ENCODE measurements around the gene NOTCH1. TPM values are rescaled to one million over a fixed set of nuclear protein-coding genes. Genes with fewer than 3 reads are reported as not detected.

NOTCH1 gene
- total RNA-seq, 4 donors from 2014 or later = 71.0 to 160 (median 114) TPM

DNA sequence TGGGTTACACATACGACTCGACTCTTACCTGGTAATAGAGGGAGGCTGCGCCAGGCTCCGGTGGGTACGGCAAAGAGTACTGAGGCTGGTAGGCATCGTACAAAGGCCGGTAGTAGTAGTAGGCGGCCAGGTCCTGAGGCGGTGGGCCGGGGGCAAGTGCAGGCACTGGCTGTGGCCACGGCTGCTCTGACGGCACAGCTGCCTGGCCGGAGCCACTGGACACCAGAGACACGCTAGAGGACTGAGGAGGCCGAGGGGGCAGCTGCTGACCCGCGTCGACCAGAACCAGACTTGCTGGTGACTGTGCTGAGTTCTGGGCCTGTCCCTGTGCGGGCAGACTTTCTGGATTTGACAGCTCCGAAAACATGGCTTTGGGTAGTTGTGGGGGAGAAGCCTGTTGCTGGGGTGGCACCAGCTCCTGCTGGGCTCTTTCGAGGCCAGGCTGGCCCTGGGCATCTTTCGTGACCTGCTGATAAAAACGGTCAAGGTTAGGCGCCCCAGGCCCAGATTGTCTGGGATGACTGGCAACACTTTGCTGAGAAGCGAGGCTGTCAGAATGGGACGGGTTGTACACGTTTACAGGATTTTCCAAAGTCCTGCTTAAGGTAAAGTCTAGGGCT is 71.7 kb downstream of the NOTCH1 start:
- no peaks in the 10 kb centered on the region for H3K9me3 ChIP-seq
- no peaks in the 10 kb centered on the region for H3K27me3 ChIP-seq
- no peak for DNase-seq (ENCODE audit: low spot score in 2 of 2)
- no peak overlapping the region for H3K27ac ChIP-seq
- 96% methylated on average over 10 of the region's 27 CpGs for WGBS
- no peaks in the 10 kb centered on the region for H3K4me1 ChIP-seq
- H3K4me3 ChIP-seq = no peak overlapping the region
- TF ChIP-seq EP300 (IDR thresholded peaks at IDR 0.05) (no peak), POLR2AphosphoS5 (IDR thresholded peaks at IDR 0.05) (no peak)
- H3K36me3 ChIP-seq = peaks cover 90% of the 10 kb centered on the region

DNA sequence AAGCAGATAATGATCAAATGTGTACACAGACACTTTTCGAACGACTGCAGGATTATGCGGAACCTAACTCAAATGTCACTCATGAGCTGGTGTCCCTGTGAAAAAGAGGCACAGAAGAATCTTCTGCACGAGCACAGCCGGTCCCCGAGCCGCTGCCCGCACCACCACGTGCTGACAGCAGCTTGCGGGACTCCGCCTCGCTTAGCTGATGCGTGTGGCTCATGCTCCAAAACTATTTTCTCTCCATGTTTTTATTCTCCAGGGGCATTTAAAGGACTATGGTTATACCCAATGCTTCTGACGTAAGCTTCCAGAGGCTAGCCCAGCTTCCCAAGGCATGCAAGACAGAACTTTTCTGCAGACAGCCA is 72.5 kb downstream of the NOTCH1 start:
- Histone ChIP-seq H3K9me3 (no peaks in the 10 kb centered on the region), H3K4me3 (no peak overlapping the region), H3K27me3 (no peaks in the 10 kb centered on the region), H3K4me1 (no peaks in the 10 kb centered on the region), H3K36me3 (peaks cover 96% of the 10 kb centered on the region), H3K27ac (no peak overlapping the region)
- DNase-seq (ENCODE audit: low spot score in 2 of 2) = no peak
- TF ChIP-seq POLR2AphosphoS5 (IDR thresholded peaks at IDR 0.05) = no peak
- TF ChIP-seq, protein P1, sequence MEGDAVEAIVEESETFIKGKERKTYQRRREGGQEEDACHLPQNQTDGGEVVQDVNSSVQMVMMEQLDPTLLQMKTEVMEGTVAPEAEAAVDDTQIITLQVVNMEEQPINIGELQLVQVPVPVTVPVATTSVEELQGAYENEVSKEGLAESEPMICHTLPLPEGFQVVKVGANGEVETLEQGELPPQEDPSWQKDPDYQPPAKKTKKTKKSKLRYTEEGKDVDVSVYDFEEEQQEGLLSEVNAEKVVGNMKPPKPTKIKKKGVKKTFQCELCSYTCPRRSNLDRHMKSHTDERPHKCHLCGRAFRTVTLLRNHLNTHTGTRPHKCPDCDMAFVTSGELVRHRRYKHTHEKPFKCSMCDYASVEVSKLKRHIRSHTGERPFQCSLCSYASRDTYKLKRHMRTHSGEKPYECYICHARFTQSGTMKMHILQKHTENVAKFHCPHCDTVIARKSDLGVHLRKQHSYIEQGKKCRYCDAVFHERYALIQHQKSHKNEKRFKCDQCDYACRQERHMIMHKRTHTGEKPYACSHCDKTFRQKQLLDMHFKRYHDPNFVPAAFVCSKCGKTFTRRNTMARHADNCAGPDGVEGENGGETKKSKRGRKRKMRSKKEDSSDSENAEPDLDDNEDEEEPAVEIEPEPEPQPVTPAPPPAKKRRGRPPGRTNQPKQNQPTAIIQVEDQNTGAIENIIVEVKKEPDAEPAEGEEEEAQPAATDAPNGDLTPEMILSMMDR (IDR thresholded peaks at IDR 0.05) = no peak
- no peak for TF ChIP-seq POLR2A (IDR thresholded peaks at IDR 0.05)
- TF ChIP-seq EP300 (IDR thresholded peaks at IDR 0.05) = no peak
- WGBS = 93% methylated on average over 14 of the region's 14 CpGs

DNA sequence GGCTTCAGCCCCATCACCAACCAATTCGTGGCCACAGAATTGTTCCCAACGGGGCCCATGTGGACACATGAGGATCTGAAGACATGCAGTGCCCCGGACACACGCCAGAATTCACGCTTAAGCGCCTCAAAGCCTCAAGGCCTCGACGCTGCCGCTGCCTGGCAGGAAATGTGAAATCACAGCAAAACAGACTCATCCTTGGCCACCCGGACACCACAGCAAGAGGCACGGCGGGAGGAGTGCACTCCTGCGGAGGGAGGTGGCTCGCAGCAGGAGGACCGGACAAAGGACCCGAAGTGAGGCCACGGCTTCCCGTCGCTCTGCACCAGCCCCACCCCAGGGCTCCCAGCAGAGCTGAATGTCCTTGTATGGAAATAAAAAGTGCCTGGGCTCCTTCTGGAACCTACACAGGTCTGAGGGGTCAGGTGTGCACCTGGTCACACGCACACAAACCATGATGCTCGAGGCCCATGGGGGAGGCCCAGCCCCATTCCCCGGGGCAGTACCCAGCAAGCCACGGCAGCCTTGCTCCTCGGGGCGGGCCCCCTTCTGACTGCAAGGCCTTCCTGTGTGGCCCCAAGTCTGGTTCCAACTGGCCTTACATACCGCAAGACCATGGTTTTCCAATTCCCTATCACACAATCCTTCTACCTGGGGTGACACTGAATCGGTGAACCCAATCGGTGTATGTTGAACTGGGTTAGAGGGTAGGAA is 73.1 kb downstream of the NOTCH1 start:
- no peak overlapping the region for H3K4me3 ChIP-seq

DNA sequence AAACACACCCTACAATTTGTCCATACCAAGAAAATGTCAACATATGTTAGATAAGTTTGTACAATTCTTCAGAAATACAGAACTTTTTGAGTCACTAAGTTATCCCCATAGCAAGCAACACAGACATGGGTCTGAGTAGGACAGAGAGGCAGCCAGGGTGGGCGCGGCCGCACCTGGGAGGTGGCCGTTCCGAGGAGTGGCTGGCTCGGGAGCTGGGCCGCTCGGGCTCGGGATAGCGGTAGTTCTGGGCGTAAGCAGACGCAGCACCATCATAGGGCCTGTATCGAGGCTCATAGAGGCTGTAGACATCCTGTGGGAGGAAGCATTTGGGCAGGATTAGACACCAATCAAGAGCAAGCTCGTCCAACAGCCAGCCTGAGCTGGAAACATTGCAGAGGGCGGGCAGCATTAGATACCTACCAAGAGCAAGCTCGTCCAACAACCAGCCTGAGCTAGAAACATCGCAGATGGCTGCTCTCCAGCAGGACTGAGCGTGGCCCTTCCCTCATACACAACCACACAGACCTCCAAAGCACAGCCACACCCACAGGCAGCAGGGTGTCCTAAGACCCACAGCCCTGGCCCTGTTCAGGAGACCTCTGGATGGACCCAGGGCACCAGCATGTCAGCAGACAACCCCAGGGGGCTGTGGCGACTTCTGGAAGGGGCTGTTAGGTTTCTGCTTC is 73.9 kb downstream of the NOTCH1 start:
- Histone ChIP-seq H3K36me3 (peaks cover 98% of the 10 kb centered on the region), H3K4me3 (no peak overlapping the region), H3K27ac (no peak overlapping the region), H3K9me3 (no peaks in the 10 kb centered on the region), H3K4me1 (no peaks in the 10 kb centered on the region), H3K27me3 (no peaks in the 10 kb centered on the region)
- TF ChIP-seq, protein P1 (IDR thresholded peaks at IDR 0.05) = no peak
- TF ChIP-seq POLR2A (IDR thresholded peaks at IDR 0.05) (no peak), EP300 (IDR thresholded peaks at IDR 0.05) (no peak), POLR2AphosphoS5 (IDR thresholded peaks at IDR 0.05) (no peak)
- peak in 1 of 2 donors; percentile 55 for DNase-seq (ENCODE audit: low spot score in 2 of 2)
- 78% methylated on average over 16 of the region's 19 CpGs for WGBS

More for the DNA sequence above, 73.1 kb downstream of the NOTCH1 start:
- DNase-seq (ENCODE audit: low spot score in 2 of 2) = no peak
- 85% methylated on average over 16 of the region's 28 CpGs for WGBS
- H3K27ac ChIP-seq = no peak overlapping the region
- no peaks in the 10 kb centered on the region for H3K4me1 ChIP-seq
- no peaks in the 10 kb centered on the region for H3K27me3 ChIP-seq
- TF ChIP-seq POLR2A (IDR thresholded peaks at IDR 0.05) = no peak
- no peak for TF ChIP-seq EP300 (IDR thresholded peaks at IDR 0.05)
- TF ChIP-seq, protein P1 (IDR thresholded peaks at IDR 0.05) = no peak
- no peak for TF ChIP-seq POLR2AphosphoS5 (IDR thresholded peaks at IDR 0.05)
- no peaks in the 10 kb centered on the region for H3K9me3 ChIP-seq
- peaks cover 98% of the 10 kb centered on the region for H3K36me3 ChIP-seq

DNA sequence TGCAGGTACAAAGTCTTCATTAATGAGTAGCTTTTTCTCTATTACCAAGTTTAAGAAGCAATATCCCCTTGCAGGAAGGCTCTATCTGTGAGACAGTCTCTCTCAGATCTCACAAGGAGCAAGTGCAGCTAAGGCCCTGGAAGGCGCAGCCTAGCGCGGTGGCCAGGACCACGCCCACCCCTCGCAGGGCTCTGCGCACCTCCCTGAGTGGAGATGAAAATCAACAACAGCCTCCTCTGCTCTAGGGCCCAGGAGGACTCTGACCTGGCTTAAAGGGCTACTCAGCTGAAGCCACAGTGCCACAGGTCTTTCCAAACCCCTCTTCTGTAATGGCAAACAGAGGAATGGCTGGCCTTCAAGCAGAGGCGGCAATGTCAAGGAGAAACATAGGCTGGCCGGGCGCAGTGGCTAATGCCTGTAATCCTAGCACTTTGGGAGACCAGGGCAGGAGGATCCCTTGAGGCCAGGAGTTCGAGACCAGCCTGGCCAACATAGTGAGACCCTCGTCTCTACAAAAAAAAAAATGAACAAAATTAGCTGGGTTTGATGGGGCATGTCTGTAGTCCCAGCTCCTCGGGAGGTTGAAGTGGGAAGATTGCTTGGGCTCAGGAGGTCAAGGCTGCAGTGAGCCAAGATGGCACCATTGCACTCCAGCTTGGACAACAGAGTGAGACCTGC is 74.9 kb downstream of the NOTCH1 start:
- no peaks in the 10 kb centered on the region for H3K27me3 ChIP-seq
- WGBS = 97% methylated on average over 11 of the region's 12 CpGs
- no peak overlapping the region for H3K4me3 ChIP-seq
- no peaks in the 10 kb centered on the region for H3K9me3 ChIP-seq
- DNase-seq (ENCODE audit: low spot score in 2 of 2) = no peak
- no peak for TF ChIP-seq POLR2A (IDR thresholded peaks at IDR 0.05)
- TF ChIP-seq POLR2AphosphoS5 (IDR thresholded peaks at IDR 0.05) = no peak
- TF ChIP-seq, protein P1 (IDR thresholded peaks at IDR 0.05) = no peak
- no peak for TF ChIP-seq EP300 (IDR thresholded peaks at IDR 0.05)
- H3K4me1 ChIP-seq = no peaks in the 10 kb centered on the region
- H3K27ac ChIP-seq = no peak overlapping the region
- peaks cover 98% of the 10 kb centered on the region for H3K36me3 ChIP-seq
